Lower lobe of right lung (tissue), 2 donors: ENCODE results near the gene HEXIM1. TPM values are rescaled to one million over a fixed set of nuclear protein-coding genes. Genes with fewer than 3 reads are reported as not detected.

Experiments used
- ATAC-seq, 2 donors: fragments of 200-7000 bp; cut with Tn5 transposase; one replicate each; pipeline ENCODE4 v1.9.1; 2020 to 2022; ENCODE audit warnings: mild to moderate bottlenecking in 2 of 2, moderate library complexity in 2 of 2
- DNase-seq: peaks from one replicate; pipeline ENCODE4 v3.0.0-alpha.2; 2020
- H3K27ac ChIP-seq: fragments of 200-600 bp; one replicate; pipeline ENCODE4 v1.8.0; 2022
- H3K27me3 ChIP-seq: fragments of 200-600 bp; one replicate; pipeline ENCODE4 v1.8.0; 2022; ENCODE audit warnings: low read depth
- H3K36me3 ChIP-seq: fragments of 200-600 bp; one replicate; pipeline ENCODE4 v1.8.0; 2022; ENCODE audit warnings: mild to moderate bottlenecking
- H3K4me1 ChIP-seq: fragments of 200-600 bp; one replicate; pipeline ENCODE4 v1.8.0; 2022
- H3K4me3 ChIP-seq: fragments of 200-600 bp; one replicate; pipeline ENCODE4 v1.8.0; 2022; ENCODE audit warnings: mild to moderate bottlenecking
- H3K9me3 ChIP-seq: fragments of 200-600 bp; one replicate; pipeline ENCODE4 v1.8.0; 2022
- intact Hi-C: fragments of 100-400 bp; cut with DNase I; formaldehyde crosslinking; loops from one replicate; pipeline ENCODE4 v1.11.0; 2022
- total RNA-seq: library from RNA; stranded (reverse); fragmentation: NEBNext Ultra II Directional; extraction: Animal tissue kit (Norgen Biotek cat#: 25700); gene quantifications from one replicate; pipeline ENCODE4 v1.2.1, GENCODE V29; 2021
- TF ChIP-seq, protein P1 (sequence below): fragments of 200-600 bp; IDR thresholded peaks from one replicate; pipeline ENCODE4 v1.8.0; 2022; ENCODE audit warnings: antibody characterized with exemption, mild to moderate bottlenecking
- donor health status: DM: no; HTN: yes; CAD: no; lungs with severe emphysema.

Gene HEXIM1
- total RNA-seq, 1 donor from 2014 or later = 33.9 TPM

GRCh38 chr17:45184144-45184543, 35.9 kb downstream of the HEXIM1 start:
- DNase-seq (no peak), ATAC-seq (no peak)
- TF ChIP-seq, protein P1, sequence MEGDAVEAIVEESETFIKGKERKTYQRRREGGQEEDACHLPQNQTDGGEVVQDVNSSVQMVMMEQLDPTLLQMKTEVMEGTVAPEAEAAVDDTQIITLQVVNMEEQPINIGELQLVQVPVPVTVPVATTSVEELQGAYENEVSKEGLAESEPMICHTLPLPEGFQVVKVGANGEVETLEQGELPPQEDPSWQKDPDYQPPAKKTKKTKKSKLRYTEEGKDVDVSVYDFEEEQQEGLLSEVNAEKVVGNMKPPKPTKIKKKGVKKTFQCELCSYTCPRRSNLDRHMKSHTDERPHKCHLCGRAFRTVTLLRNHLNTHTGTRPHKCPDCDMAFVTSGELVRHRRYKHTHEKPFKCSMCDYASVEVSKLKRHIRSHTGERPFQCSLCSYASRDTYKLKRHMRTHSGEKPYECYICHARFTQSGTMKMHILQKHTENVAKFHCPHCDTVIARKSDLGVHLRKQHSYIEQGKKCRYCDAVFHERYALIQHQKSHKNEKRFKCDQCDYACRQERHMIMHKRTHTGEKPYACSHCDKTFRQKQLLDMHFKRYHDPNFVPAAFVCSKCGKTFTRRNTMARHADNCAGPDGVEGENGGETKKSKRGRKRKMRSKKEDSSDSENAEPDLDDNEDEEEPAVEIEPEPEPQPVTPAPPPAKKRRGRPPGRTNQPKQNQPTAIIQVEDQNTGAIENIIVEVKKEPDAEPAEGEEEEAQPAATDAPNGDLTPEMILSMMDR = no peak
- Histone ChIP-seq H3K36me3 (no peaks in the 10 kb centered on the region), H3K4me1 (no peaks in the 10 kb centered on the region), H3K9me3 (no peaks in the 10 kb centered on the region), H3K27me3 (no peaks in the 10 kb centered on the region), H3K4me3 (no peak overlapping the region), H3K27ac (no peak overlapping the region)
- intact Hi-C loops = no loop called here

DNA sequence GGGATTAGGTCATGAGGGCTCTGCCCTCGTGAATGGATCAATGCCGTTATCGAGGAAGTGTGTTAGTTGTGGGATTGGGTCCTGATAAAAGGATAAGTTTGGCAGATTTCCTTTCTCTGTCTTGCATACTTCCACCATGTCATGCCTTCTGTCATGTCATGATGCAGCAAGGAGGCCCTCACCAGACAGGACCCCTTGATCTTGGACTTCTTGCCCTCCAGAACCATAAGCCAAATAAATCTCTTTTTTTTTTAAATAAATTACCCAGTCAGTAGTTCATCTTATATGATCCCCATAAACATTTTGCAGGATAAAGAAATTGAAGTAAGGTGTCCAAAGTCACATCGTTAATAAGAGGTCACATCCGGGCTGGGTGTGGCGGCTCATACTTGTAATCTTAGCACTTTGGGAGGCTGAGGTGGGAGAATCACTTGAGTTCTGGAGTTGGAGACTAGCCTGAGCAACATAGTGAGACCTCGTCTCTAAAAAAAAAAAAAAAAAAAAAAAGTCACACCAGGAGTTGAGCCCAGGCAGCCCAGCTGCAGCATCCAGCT, 38.6 kb downstream of the HEXIM1 start:
- H3K4me3 ChIP-seq = no peak overlapping the region
- no peaks in the 10 kb centered on the region for H3K9me3 ChIP-seq
- TF ChIP-seq, protein P1 = no peak
- H3K4me1 ChIP-seq = no peaks in the 10 kb centered on the region
- H3K27me3 ChIP-seq = no peaks in the 10 kb centered on the region
- ATAC-seq = no peak
- no peak overlapping the region for H3K27ac ChIP-seq
- intact Hi-C loops = no loop called here
- no peak for DNase-seq
- no peaks in the 10 kb centered on the region for H3K36me3 ChIP-seq

DNA sequence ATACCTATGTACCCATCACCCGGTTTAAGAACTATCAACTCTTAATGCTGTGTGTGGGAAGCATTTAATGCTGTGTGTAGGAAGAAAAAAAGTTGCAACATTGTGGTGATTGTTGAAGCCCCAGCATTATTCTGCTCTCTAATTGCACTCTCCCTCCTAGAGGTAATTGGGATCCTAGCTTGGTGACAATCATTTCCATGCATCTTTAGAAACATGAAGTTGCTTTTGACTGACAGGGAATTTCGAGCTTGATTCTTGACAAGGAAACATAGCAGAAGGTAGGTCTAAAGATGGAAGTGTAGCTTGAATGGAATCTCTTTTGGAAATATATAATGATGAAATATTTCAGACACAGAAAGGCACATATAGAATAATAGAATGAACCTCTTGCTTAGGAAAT, 40.7 kb downstream of the HEXIM1 start:
- TF ChIP-seq, protein P1 = no peak
- intact Hi-C loops = no loop called here
- Histone ChIP-seq H3K36me3 (no peaks in the 10 kb centered on the region), H3K9me3 (no peaks in the 10 kb centered on the region), H3K4me1 (no peaks in the 10 kb centered on the region), H3K4me3 (no peak overlapping the region), H3K27me3 (no peaks in the 10 kb centered on the region), H3K27ac (no peak overlapping the region)
- DNase-seq = no peak
- ATAC-seq = no peak

DNA sequence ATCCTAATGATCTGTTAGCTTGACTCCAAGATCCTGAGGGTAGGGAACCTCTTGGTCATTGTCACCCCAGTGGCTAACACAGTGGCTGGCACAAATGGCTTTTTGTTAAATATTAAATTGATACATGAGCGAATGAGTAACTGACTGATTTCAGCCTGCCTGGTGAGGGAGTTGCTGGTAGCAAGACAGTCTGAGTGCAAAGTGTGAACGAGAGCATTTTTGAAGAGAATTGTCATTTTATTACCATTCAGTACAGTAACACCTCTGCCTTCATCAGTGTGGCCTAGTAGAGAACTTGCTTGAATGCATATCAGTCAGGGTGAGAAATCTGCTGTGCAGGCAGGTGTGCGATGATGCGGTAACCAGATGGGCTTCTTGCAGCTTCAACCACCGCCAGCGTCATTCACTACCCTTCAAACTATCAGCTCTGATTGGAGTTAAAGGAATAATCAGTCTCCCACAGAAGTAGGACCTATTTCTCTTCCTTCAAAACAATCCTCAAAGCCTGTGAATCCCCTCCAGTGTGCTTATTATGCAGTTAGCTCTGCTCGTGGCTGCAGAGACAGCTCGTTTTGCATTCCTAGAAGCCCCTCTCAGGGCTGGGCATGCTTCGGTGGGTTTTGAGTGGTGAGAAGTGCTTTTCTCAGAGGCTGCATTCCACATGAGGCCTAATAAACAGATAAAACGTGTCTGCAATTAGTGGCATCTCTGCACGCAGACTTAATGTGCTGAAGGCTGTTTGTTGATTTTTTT, 42.4 kb downstream of the HEXIM1 start:
- TF ChIP-seq, protein P1 = no peak
- intact Hi-C loops = no loop called here
- DNase-seq (no peak), ATAC-seq (no peak)
- no peak overlapping the region for H3K4me3 ChIP-seq
- no peaks in the 10 kb centered on the region for H3K36me3 ChIP-seq
- H3K4me1 ChIP-seq = no peaks in the 10 kb centered on the region
- no peaks in the 10 kb centered on the region for H3K27me3 ChIP-seq
- no peak overlapping the region for H3K27ac ChIP-seq
- no peaks in the 10 kb centered on the region for H3K9me3 ChIP-seq

DNA sequence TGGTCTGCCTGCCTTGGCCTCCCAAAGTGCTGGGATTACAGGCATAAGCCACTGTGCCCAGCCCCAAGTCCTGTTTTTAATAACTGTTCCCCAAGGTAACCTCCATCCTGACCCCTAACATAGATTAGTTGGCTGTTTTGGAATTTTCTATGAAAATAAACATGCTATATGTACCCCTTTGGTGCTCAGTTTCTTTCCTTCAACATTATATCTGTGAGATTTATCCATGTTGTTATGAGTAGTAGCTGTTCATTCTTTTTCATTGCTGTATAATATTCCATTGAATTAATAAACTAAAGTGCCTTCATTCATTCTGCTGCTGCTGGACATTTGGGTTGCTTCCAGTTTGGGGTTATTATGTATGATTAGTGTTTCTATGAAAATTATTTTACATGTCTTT, 47.1 kb downstream of the HEXIM1 start:
- ATAC-seq (no peak), DNase-seq (no peak)
- Histone ChIP-seq H3K4me1 (peaks cover 11% of the 10 kb centered on the region), H3K4me3 (no peak overlapping the region), H3K27me3 (no peaks in the 10 kb centered on the region), H3K36me3 (no peaks in the 10 kb centered on the region), H3K27ac (no peak overlapping the region), H3K9me3 (no peaks in the 10 kb centered on the region)
- intact Hi-C loops = loop anchor here (5.0 kb wide), 1 partner anchor 58 kb away; the partner anchor contains the start of gene ACBD4
- TF ChIP-seq, protein P1 = no peak
